Measurements from ENCODE around the gene UBE4A.

UBE4A gene

DNA sequence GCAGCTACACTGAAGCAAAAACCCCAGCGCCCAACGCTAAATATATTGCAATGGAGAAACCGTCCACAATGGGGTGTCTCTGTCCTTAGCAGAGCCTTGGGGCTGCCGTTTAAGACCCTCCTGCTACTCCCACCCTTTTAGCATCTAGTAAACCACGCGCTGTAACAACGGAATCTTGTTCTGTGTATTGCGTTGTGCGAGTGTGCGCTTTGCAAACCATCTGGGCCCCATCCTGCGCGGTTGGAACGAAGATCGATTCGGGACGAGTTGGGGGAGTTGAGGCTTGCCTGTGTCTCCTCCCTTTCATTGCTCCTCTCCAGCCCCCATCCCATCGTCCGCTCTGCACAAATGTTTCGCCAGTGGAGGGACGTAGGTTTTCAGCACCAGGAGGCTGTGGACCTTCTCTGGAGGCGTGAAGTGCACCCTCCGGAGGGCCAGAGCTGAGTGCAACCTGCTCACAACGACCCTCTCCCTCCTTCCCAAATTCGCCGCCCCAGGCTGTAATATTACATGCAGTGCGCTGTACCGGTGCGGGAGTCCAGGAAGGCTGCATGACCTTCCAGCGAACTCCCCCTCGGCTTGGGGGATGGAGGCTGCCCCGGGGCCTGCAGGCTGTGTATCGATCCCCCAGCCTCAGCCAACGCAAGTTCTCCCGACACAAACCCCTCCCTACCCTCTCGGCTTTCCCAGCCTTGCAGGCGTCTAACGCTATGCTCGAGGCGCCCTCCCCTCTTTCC is 75.3 kb downstream of the UBE4A start:
- Histone ChIP-seq H3K9me3 (replicated peaks; ENCODE audit: low read length) (no peaks in the 10 kb centered on the region), H3K4me3 (ENCODE audit: low read length) (peak overlapping the region; percentile 87), H3K4me1 (ENCODE audit: control insufficient read depth, insufficient read depth, low read length) (peaks cover 22% of the 10 kb centered on the region), H3K4me2 (ENCODE audit: low read length) (peak overlapping the region; percentile 98), H3K27me3 (ENCODE audit: control insufficient read depth, insufficient read depth, low read length) (no peaks in the 10 kb centered on the region), H3K9ac (ENCODE audit: low read depth, low read length) (peak overlapping the region; percentile 75), H3K36me3 (ENCODE audit: insufficient read depth, low read length) (no peaks in the 10 kb centered on the region)

DNA sequence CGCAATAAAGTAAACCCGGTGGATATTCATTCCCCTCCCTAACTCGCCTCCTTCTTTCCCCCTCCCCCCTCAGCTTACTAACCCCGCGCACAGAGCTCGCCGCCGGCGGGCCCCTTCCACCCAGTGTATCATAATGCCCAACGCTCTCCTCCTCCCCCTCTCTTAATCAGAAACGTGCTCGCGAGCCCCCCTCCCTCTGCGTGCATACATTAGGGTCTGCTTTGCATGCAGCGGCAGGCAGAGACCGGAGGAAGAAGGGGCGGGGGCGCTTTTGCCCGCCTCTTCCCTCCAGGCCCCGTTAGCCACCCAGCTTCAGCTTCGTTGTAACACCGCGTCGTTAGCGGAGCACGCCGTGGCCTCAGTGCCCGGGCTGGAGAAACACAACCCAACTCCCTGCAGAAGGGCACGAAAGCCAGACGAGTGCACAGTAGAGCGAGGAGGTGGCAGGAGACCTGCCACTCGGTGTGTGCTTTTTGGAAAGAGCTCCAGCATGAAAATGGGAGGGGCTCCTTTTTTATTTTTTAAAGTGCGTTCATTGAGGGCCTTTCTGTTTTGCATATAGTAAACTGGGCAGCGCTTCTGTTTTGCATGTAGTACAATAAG is 76.0 kb downstream of the UBE4A start:
- Histone ChIP-seq H3K4me3 (ENCODE audit: low read length) (peak overlapping the region; percentile 87), H3K27me3 (ENCODE audit: control insufficient read depth, insufficient read depth, low read length) (no peaks in the 10 kb centered on the region), H3K9me3 (replicated peaks; ENCODE audit: low read length) (no peaks in the 10 kb centered on the region), H3K9ac (ENCODE audit: low read depth, low read length) (peak overlapping the region; percentile 75), H3K4me2 (ENCODE audit: low read length) (peak overlapping the region; percentile 98), H3K4me1 (ENCODE audit: control insufficient read depth, insufficient read depth, low read length) (peaks cover 22% of the 10 kb centered on the region), H3K36me3 (ENCODE audit: insufficient read depth, low read length) (no peaks in the 10 kb centered on the region)

DNA sequence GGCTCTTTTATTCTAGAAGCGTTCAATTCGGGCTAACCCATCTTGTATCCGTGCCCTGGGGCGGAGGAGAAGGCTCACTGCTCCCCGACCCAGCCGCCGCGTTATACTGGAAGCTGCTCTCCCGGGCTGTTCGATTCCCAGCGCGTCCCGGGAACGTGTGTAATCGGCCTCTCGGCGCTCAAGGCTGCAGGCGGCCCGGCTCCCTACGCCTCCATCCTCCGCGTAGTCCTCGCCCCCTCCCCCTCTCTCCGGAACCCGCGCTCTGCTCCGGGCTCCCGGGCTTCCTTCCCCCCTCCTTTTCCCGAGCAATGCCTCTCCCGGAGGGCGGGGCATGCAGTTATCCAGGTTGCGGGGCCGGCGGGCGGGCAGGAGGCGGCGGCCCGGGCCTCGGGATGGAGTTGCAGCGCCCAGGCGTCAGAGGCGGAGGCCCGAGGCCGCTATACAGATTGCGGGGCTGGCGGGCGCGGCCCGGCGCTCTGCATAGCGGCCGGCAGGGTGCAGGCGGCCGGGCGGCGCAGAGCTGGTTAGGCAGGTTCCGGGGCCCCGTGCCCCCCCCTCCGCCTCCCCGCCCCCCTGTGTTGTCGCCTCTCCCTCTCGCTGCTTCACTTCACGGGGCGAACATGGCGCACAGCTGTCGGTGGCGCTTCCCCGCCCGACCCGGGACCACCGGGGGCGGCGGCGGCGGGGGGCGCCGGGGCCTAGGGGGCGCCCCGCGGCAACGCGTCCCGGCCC is 76.7 kb downstream of the UBE4A start, which contains the start of gene KMT2A:
KMT2A (plus strand) TSS at position 600 of the 732 bp plus-strand sequence; CDS start at position 621, 21 bp downstream.
- H3K27me3 ChIP-seq (ENCODE audit: control insufficient read depth, insufficient read depth, low read length): no peaks in the 10 kb centered on the region
- peak within 1 kb of the TSS; percentile 98 for H3K4me2 ChIP-seq (ENCODE audit: low read length)
- H3K36me3 ChIP-seq (ENCODE audit: insufficient read depth, low read length): no peaks in the 10 kb centered on the region
- H3K9ac ChIP-seq (ENCODE audit: low read depth, low read length): peak within 1 kb of the TSS; percentile 85
- no peaks in the 10 kb centered on the region for H3K9me3 ChIP-seq (replicated peaks; ENCODE audit: low read length)
- H3K4me3 ChIP-seq (ENCODE audit: low read length): peak within 1 kb of the TSS; percentile 87
- peaks cover 22% of the 10 kb centered on the region for H3K4me1 ChIP-seq (ENCODE audit: control insufficient read depth, insufficient read depth, low read length)

DNA sequence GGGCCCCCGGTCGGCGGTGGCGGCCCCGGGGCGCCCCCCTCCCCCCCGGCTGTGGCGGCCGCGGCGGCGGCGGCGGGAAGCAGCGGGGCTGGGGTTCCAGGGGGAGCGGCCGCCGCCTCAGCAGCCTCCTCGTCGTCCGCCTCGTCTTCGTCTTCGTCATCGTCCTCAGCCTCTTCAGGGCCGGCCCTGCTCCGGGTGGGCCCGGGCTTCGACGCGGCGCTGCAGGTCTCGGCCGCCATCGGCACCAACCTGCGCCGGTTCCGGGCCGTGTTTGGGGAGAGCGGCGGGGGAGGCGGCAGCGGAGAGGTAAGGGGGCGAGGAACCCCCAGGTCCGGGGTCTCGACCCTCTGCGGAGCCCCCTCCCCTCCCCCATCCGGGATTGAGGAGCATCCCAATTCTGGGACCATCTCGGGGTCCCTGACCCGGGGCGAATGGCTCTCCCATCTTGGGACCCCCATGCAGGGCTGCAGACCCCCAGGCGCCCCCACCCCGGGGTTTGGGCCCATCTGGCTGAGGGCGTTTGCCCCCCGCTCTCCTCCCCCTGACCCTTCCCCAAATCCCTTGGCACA is 77.3 kb downstream of the UBE4A start:
- Histone ChIP-seq H3K9me3 (replicated peaks; ENCODE audit: low read length) (no peaks in the 10 kb centered on the region), H3K4me3 (ENCODE audit: low read length) (peak overlapping the region; percentile 87), H3K36me3 (ENCODE audit: insufficient read depth, low read length) (no peaks in the 10 kb centered on the region), H3K27me3 (ENCODE audit: control insufficient read depth, insufficient read depth, low read length) (no peaks in the 10 kb centered on the region), H3K9ac (ENCODE audit: low read depth, low read length) (peak overlapping the region; percentile 85), H3K4me2 (ENCODE audit: low read length) (peak overlapping the region; percentile 92), H3K4me1 (ENCODE audit: control insufficient read depth, insufficient read depth, low read length) (peaks cover 23% of the 10 kb centered on the region)

DNA sequence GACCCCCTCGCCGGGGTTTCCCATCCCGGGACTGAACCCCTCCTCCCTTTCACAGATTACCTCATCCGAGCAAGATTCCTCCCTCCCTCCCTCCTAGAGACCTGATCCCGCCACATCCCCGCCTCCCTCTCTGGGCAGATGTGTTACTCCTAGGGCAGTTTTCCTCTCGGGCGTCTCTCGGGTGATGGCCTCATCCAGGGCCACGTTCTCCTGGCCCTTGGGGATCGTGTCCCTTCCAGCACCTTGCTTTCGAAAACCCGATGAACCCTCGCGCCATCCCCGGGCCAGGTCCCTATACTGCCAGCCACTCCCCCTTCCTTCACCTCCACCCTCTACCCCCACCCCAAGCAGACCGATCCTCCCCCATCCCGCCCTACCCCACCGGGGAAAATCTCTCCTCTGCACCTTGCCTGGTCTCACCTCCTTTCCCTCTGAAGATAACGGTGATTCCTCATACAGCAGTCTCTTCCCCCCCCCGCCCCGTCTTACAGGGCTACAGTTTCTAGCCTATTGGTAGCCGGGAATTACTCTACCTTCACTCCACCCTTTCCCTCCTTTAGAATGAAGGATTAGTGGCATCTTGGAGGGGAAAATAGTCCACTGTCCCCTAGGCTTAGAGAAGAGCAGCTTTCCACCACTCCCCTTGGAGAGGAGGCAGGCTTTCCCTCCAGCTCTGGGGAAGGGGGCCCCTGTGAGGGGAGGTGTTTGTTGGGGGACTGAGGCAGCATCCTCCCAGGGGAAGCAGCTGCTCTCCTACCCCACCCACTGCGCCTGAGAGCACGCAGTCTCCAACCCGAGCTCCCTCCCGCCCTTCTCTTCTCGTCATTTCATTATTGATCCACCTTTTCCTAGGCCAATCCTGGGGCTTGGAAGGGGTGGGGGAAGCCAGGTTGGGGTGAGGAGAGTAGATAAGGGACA is 78.1 kb downstream of the UBE4A start:
- Histone ChIP-seq H3K27me3 (ENCODE audit: control insufficient read depth, insufficient read depth, low read length) (no peaks in the 10 kb centered on the region), H3K4me2 (ENCODE audit: low read length) (peak overlapping the region; percentile 92), H3K36me3 (ENCODE audit: insufficient read depth, low read length) (no peaks in the 10 kb centered on the region), H3K4me3 (ENCODE audit: low read length) (peak overlapping the region; percentile 87), H3K9ac (ENCODE audit: low read depth, low read length) (peak overlapping the region; percentile 85), H3K4me1 (ENCODE audit: control insufficient read depth, insufficient read depth, low read length) (peaks cover 30% of the 10 kb centered on the region), H3K9me3 (replicated peaks; ENCODE audit: low read length) (no peaks in the 10 kb centered on the region)

DNA sequence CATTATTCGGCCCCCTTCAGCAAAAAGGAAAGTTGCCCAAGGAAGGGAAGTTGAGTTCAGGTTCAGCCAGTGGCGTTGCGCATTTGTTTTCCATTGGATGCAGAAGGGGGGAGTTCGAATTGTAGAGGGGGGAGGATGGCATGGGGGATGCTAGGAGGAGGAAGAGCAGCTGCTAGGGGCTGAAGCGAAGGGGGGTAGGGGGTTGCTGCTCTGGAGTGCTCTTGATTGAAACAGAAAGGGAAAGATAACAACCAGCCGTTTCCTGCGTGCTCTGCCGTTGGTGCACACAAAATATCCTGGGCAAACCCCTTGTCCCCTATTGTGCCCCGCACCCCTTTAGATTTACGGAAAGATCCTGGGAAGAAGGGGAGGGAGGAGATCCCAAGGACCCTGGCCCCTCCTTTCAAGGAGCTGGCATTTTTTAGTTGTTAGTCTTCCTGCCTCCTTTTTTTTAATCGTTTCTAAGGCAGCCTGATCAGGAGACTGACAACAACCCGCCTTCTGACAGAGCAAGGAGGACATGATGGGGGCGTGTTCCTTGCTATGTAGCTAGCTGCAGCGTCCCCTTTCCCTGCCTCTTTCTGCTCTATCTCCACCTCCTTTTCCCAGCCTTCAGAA is 79.0 kb downstream of the UBE4A start:
- Histone ChIP-seq H3K9me3 (replicated peaks; ENCODE audit: low read length) (no peaks in the 10 kb centered on the region), H3K36me3 (ENCODE audit: insufficient read depth, low read length) (no peaks in the 10 kb centered on the region), H3K27me3 (ENCODE audit: control insufficient read depth, insufficient read depth, low read length) (no peaks in the 10 kb centered on the region), H3K4me3 (ENCODE audit: low read length) (peak overlapping the region; percentile 87), H3K9ac (ENCODE audit: low read depth, low read length) (peak overlapping the region; percentile 85), H3K4me1 (ENCODE audit: control insufficient read depth, insufficient read depth, low read length) (peaks cover 30% of the 10 kb centered on the region), H3K4me2 (ENCODE audit: low read length) (peak overlapping the region; percentile 92)

DNA sequence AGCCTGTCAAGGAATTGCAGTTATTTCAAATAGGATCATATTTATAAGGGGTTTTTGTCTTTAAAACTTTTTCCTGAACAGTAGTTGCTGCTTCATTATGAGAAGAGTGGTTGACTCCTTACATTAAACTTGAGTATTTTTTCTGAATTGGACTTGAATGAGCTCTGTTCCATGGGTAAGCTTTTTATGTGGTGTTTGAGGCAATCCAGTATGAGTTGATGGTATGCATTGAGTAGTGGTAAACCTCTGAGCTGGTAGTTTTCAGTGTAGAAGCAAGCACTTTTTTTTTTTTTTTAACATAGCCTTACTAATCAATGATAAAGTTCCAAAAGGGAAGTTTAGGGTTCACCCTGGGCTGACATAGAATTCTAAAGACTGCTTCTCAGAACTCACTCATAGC is 80.2 kb downstream of the UBE4A start:
- Histone ChIP-seq H3K4me2 (ENCODE audit: low read length) (peak overlapping the region; percentile 92), H3K4me3 (ENCODE audit: low read length) (no peak overlapping the region), H3K36me3 (ENCODE audit: insufficient read depth, low read length) (no peaks in the 10 kb centered on the region)

DNA sequence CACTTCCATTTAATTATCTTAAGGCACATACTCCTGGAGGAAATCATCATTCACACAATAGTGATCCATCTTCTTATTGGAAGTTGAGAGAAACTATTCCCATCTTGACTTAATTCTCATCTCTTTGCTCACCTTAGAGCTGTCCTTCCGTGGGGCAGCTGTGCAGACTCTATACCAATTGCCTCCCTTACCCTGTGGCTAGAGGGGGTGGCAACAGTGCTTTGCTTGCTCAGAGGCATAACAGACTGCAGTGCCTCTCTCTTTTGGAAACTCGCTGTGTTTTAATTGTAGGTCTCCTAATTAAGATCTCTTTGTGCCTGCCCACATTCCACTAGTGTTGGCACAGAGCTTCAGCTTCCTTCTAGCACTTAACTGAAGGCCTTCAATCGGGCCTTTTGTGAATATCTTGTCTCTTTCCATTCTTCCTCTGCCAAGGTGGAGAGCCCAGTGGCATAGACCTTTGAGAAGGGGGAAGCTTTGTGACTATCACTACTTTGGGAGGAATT is 82.4 kb downstream of the UBE4A start:
- peaks cover 22% of the 10 kb centered on the region for H3K4me1 ChIP-seq (ENCODE audit: control insufficient read depth, insufficient read depth, low read length)

More for the DNA sequence above, 80.2 kb downstream of the UBE4A start:
- Histone ChIP-seq H3K9ac (ENCODE audit: low read depth, low read length) (peak overlapping the region; percentile 85), H3K4me1 (ENCODE audit: control insufficient read depth, insufficient read depth, low read length) (peaks cover 27% of the 10 kb centered on the region), H3K27me3 (ENCODE audit: control insufficient read depth, insufficient read depth, low read length) (no peaks in the 10 kb centered on the region), H3K9me3 (replicated peaks; ENCODE audit: low read length) (no peaks in the 10 kb centered on the region)

DNA sequence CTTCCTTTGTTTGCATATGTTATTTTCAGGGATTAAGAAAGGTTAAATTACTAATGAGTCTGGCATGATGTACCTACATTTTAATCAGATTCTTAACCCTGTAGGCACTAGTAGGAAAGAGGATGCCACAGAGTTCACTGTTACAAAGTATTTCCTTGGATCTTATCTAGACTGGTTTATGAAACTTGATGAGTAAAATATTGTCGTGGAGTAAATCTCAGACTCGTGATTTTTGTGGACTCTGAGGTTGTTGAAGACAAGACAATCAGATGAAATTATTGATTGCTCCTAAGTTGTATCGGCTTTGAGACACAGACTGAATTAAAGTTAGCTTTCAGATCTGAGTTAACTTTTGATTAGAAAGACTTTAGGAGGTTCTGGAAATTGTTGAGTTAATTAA is 82.9 kb downstream of the UBE4A start:
- no peaks in the 10 kb centered on the region for H3K9me3 ChIP-seq (replicated peaks; ENCODE audit: low read length)
- no peak overlapping the region for H3K4me2 ChIP-seq (ENCODE audit: low read length)
- H3K4me1 ChIP-seq (ENCODE audit: control insufficient read depth, insufficient read depth, low read length): peaks cover 22% of the 10 kb centered on the region
- no peak overlapping the region for H3K4me3 ChIP-seq (ENCODE audit: low read length)
- no peaks in the 10 kb centered on the region for H3K27me3 ChIP-seq (ENCODE audit: control insufficient read depth, insufficient read depth, low read length)
- H3K9ac ChIP-seq (ENCODE audit: low read depth, low read length): no peak overlapping the region
- H3K36me3 ChIP-seq (ENCODE audit: insufficient read depth, low read length): peaks cover 2% of the 10 kb centered on the region

More for the DNA sequence above, 82.4 kb downstream of the UBE4A start:
- no peak overlapping the region for H3K9ac ChIP-seq (ENCODE audit: low read depth, low read length)
- peaks cover 1% of the 10 kb centered on the region for H3K36me3 ChIP-seq (ENCODE audit: insufficient read depth, low read length)
- no peak overlapping the region for H3K4me2 ChIP-seq (ENCODE audit: low read length)
- H3K4me3 ChIP-seq (ENCODE audit: low read length): no peak overlapping the region
- no peaks in the 10 kb centered on the region for H3K9me3 ChIP-seq (replicated peaks; ENCODE audit: low read length)
- H3K27me3 ChIP-seq (ENCODE audit: control insufficient read depth, insufficient read depth, low read length): no peaks in the 10 kb centered on the region

DNA sequence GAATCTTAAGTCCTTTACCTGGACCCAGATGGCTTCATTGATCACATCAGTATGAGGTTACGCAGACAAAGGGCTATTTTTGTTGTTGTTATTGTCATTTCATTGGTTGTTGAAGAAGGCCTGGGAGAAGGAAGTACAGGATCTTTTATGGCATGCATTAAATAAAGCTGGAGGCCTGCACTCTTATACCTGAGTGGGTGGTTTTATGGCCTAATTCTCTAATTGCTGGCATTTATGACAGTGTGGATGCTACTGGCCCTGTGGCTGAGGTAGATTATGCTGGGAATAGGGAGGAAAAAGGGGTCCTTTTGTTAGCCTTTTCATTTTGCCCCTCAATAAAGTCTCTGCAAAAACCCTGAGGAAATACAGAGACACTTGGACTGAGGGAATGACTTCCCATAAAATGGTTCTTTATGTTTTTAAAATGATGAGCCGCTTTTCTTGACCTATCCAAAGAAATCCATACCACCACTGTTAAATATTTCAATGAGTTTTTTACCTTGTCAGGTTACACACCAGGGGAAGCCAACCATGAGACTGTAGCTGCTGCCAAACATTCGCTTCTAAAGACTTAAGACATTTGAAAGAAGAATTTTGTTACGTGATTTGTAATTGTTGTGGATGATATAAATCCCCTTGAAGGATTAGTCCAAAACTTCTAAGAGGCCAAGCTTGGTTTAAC is 83.6 kb downstream of the UBE4A start:
- peaks cover 2% of the 10 kb centered on the region for H3K36me3 ChIP-seq (ENCODE audit: insufficient read depth, low read length)
- no peak overlapping the region for H3K4me2 ChIP-seq (ENCODE audit: low read length)
- peaks cover 21% of the 10 kb centered on the region for H3K4me1 ChIP-seq (ENCODE audit: control insufficient read depth, insufficient read depth, low read length)
- no peak overlapping the region for H3K4me3 ChIP-seq (ENCODE audit: low read length)
- no peak overlapping the region for H3K9ac ChIP-seq (ENCODE audit: low read depth, low read length)
- H3K9me3 ChIP-seq (replicated peaks; ENCODE audit: low read length): no peaks in the 10 kb centered on the region
- no peaks in the 10 kb centered on the region for H3K27me3 ChIP-seq (ENCODE audit: control insufficient read depth, insufficient read depth, low read length)

Data from skeletal muscle satellite cell (primary cell).